ENCODE data around the gene MIEF1.

DNA sequence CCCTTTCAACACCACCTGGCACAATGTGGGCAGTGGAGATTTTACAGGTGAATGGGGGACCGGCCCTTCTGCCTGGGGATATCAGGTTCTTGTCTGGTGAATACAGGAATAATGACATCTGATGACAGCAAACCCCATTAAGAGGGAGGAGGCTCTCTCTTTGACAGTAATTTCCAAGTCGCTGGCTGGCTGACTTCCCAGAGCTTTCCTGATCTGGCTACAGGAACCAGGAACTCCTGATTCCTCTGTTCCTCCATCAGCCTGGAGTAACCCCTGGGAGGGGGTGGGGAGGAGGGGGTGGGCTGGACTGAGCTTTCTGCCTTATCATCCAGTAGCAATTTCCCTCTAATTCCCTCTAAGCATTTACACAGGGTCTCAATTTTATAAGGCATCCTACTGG lies 3.7 kb upstream of the MIEF1 start:
- TF ChIP-seq EZH2phosphoT487 (IDR thresholded peaks at IDR 0.05; ENCODE audit: insufficient read depth, low read depth): no peak
- no peak for TF ChIP-seq EZH2 (IDR thresholded peaks at IDR 0.05; ENCODE audit: insufficient read depth, poor library complexity, severe bottlenecking)

Measured in GM23248 (cell line).